ENCODE data around the gene NAXD.

DNA sequence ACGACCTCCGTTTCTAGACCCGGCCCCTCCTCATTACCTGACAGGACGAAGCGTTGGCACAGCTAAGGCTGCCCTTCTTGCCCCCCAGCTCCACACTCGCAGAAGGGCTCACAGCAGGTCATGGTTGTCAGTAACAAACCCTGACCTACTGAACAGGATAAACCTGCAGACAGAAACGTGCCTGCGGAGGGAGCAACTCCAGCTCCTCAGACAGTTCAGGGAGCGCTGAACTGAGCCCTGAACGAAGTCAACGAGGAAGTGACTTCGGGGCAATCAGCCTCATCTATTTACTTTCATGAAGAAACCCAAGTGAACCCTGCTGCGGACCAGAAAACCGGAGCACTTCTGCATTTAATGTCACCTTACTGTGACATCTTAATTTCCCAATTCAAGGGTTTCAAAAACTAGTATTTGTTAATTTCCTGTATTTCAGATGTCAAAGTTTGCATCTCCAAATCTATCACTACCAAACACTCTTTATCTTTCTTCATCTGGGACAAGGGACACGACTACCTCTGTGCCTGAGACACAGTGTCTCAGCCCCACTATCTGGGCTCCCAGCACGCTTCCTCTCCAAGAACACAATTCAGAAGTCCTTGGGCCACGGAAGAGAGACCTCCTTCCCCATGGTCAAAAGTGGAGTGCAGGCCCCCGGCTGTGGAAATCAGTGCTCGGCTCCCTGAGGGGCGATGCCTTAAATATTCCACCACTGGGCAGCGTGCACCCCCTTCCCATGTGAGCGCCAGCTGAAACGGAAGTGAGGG, 50.3 kb downstream of the NAXD start:
- TF ChIP-seq CTCF (IDR thresholded peaks at IDR 0.05) (no peak), TCF7L2 (IDR thresholded peaks at IDR 0.05; ENCODE audit: low read depth, low read length) (no peak)

Measured in Panc1 (cell line).